GM12801 (cell line): Measurements from ENCODE around the gene IGSF23.

Source experiments
- TF ChIP-seq, protein P1 (sequence below): IDR thresholded peaks from one replicate; pipeline ENCODE4 v1.5.1; 2011; ENCODE audit warnings: control low read depth; ENCODE audit not compliant: insufficient read length; ENCODE audit errors: extremely low read depth

The IGSF23 gene

DNA sequence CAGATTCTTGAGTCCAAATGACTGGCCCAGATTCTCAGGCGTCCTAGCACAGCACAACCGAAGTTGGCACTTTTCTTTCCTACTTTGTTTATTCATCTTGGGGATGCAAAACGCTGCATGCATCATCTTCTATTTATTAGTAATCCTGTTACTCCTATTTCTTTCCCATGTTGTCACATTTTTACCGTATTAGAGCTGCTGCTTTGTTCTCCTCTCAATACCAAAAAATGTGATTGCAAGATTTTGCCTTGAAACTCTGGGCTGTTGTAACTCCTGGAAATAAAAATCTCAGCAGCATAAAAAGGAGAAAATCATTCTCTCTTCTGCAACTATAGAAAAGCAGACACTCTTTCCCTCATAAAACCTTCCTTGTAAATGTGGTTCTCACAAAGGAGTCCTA lies 12.9 kb upstream of the IGSF23 start:
- TF ChIP-seq, protein P1, sequence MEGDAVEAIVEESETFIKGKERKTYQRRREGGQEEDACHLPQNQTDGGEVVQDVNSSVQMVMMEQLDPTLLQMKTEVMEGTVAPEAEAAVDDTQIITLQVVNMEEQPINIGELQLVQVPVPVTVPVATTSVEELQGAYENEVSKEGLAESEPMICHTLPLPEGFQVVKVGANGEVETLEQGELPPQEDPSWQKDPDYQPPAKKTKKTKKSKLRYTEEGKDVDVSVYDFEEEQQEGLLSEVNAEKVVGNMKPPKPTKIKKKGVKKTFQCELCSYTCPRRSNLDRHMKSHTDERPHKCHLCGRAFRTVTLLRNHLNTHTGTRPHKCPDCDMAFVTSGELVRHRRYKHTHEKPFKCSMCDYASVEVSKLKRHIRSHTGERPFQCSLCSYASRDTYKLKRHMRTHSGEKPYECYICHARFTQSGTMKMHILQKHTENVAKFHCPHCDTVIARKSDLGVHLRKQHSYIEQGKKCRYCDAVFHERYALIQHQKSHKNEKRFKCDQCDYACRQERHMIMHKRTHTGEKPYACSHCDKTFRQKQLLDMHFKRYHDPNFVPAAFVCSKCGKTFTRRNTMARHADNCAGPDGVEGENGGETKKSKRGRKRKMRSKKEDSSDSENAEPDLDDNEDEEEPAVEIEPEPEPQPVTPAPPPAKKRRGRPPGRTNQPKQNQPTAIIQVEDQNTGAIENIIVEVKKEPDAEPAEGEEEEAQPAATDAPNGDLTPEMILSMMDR: no peak

DNA sequence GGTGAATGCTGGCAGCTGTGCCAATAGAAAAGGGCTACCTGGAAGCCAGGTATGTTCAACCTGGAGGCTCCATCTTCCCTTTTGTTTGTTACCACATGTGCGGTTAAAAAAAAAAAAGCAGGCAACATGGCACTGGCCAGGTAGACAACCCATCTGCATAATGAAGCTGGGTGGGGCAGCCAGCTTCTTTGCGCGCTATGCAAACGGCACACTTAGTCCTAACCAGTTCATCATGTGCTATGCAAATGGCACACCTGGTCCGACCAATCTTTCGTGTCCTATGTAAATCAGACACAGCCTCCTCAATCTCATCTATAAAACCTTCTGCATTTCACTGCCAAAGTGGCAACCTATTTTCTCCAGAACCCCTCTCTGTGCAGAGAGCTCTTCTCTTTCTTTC lies 11.3 kb upstream of the IGSF23 start:
- TF ChIP-seq, protein P1: no peak

- TF ChIP-seq, protein P1: no peak
These were observed 10.0 kb upstream of the IGSF23 start for GRCh38 chr19:44603201-44603945.

DNA sequence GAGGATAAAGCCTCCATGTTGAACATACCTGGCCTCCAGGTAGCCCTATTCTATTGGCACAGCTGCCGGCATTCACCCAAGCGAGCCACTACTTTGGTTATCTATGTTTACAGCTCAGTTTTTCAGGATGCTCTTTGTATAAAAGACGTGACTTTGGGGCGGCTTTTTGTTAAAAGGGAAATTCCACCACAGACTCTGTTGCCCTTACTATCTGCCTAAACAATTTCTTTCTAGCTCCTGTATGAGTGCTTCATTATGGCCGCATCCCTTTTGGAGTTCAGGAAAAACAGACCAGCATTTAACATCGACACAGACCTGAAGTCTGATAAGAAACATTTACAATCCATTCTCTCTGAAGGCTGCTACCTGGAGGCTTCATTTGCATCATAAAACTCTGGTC lies 9.1 kb upstream of the IGSF23 start:
- TF ChIP-seq, protein P1: no peak

GRCh38 chr19:44605547-44605946 lies 7.8 kb upstream of the IGSF23 start:
- TF ChIP-seq, protein P1: no peak

GRCh38 chr19:44607049-44607448 lies 6.3 kb upstream of the IGSF23 start:
- TF ChIP-seq, protein P1: no peak

- TF ChIP-seq, protein P1: no peak
These were observed 5.4 kb upstream of the IGSF23 start for GRCh38 chr19:44607917-44608316.
